DND-41 (cell line): ENCODE data around the gene GALK1.

Experiments used
- ATAC-seq: fragments of 200-7000 bp; cut with Tn5 transposase; 3 replicates; pipeline ENCODE4 v1.9.1; 2021; ENCODE audit warnings: low read depth; ENCODE audit not compliant: insufficient read depth
- DNase-seq: peaks from one replicate; pipeline ENCODE4 v3.0.0-alpha.2; 2020
- H2AFZ ChIP-seq: 2 replicates; pipeline ENCODE4 v1.6.0; 2012; ENCODE audit warnings: low read depth, low read length
- H3K27ac ChIP-seq: 2 replicates; pipeline ENCODE4 v1.5.1; 2012; ENCODE audit warnings: low read length, inconsistent platforms
- H3K27me3 ChIP-seq: fragments of 200-600 bp; sonication (generic); 2 replicates; pipeline ENCODE4 v1.6.0; 2012; ENCODE audit warnings: low read length, mild to moderate bottlenecking, inconsistent platforms; ENCODE audit not compliant: insufficient read depth, poor library complexity
- H3K36me3 ChIP-seq: 2 replicates; pipeline ENCODE4 v1.5.1; 2012; ENCODE audit warnings: low read length, inconsistent platforms; ENCODE audit not compliant: insufficient read depth
- H3K4me1 ChIP-seq: 2 replicates; pipeline ENCODE4 v1.5.1; 2012; ENCODE audit warnings: mild to moderate bottlenecking, low read length; ENCODE audit not compliant: insufficient read depth
- H3K4me2 ChIP-seq: 2 replicates; pipeline ENCODE4 v1.6.0; 2012; ENCODE audit warnings: mild to moderate bottlenecking, moderate library complexity, low read length, inconsistent platforms; ENCODE audit not compliant: insufficient read depth
- H3K4me3 ChIP-seq, 2 experiments: fragments of 200-600 bp in 1 of 2; shearing (Covaris generic) in 1 of 2; 2 replicates each; pipeline ENCODE4 v1.5.1; 2012 to 2016; ENCODE audit warnings: inconsistent platforms in 2 of 2, low read length in 2 of 2, mild to moderate bottlenecking in 2 of 2, low read depth in 1 of 2, moderate library complexity in 1 of 2
- H3K79me2 ChIP-seq: 2 replicates; pipeline ENCODE4 v1.6.0; 2012; ENCODE audit warnings: low read length, inconsistent platforms; ENCODE audit not compliant: insufficient read depth
- H3K9ac ChIP-seq: 2 replicates; pipeline ENCODE4 v1.6.0; 2012; ENCODE audit warnings: low read depth, mild to moderate bottlenecking, inconsistent platforms, low read length, moderate library complexity
- H3K9me3 ChIP-seq: 2 replicates; pipeline ENCODE4 v1.5.1; 2012; ENCODE audit warnings: low read length, moderate library complexity, mild to moderate bottlenecking, inconsistent platforms; ENCODE audit not compliant: insufficient read depth, severe bottlenecking
- H4K20me1 ChIP-seq: 2 replicates; pipeline ENCODE4 v1.6.0; 2012; ENCODE audit warnings: low read length; ENCODE audit not compliant: insufficient read depth
- CTCF ChIP-seq: IDR thresholded peaks from 2 replicates; pipeline ENCODE4 v1.5.1; 2012; ENCODE audit warnings: borderline replicate concordance, low read length, moderate library complexity, mild to moderate bottlenecking; ENCODE audit not compliant: poor library complexity, severe bottlenecking; ENCODE audit errors: extremely low read depth
- EZH2 ChIP-seq: IDR thresholded peaks from 3 replicates; pipeline ENCODE4 v1.6.1; 2012; ENCODE audit warnings: borderline replicate concordance, low read depth, mild to moderate bottlenecking, moderate library complexity, low read length, inconsistent platforms; ENCODE audit not compliant: severe bottlenecking

Gene GALK1

GRCh38 chr17:75754378-75755204 is 10.4 kb downstream of the GALK1 start:
- peaks cover 27% of the 10 kb centered on the region for H3K4me1 ChIP-seq
- peak overlapping the region in 1 of 2 experiments; percentile 56; a peak in 2 of 4 replicates for H3K4me3 ChIP-seq
- peak overlapping the region; percentile 77 for H3K4me2 ChIP-seq
- no peak for ATAC-seq
- peak overlapping the region; percentile 67 for H3K27ac ChIP-seq
- no peaks in the 10 kb centered on the region for H3K79me2 ChIP-seq
- H2AFZ ChIP-seq = peak overlapping the region; percentile 91
- H3K27me3 ChIP-seq = no peaks in the 10 kb centered on the region
- H3K9me3 ChIP-seq = no peaks in the 10 kb centered on the region
- TF ChIP-seq EZH2 (no peak), CTCF (no peak)
- no peaks in the 10 kb centered on the region for H4K20me1 ChIP-seq
- DNase-seq = no peak
- H3K9ac ChIP-seq = peak overlapping the region; percentile 78
- H3K36me3 ChIP-seq = peaks cover 11% of the 10 kb centered on the region

- Histone ChIP-seq H3K27me3 (no peaks in the 10 kb centered on the region), H3K4me2 (peak overlapping the region; percentile 77), H3K36me3 (peaks cover 11% of the 10 kb centered on the region), H3K79me2 (no peaks in the 10 kb centered on the region), H2AFZ (peak overlapping the region; percentile 91), H3K9ac (peak overlapping the region; percentile 78), H3K27ac (peak overlapping the region; percentile 67), H3K4me3 (peak overlapping the region; percentile 6 to 56; a peak in 3 of 4 replicates), H3K4me1 (peaks cover 29% of the 10 kb centered on the region), H4K20me1 (no peaks in the 10 kb centered on the region), H3K9me3 (no peaks in the 10 kb centered on the region)
- TF ChIP-seq CTCF = peak; percentile 82
- no peak for TF ChIP-seq EZH2
- DNase-seq = peak; percentile 80
- ATAC-seq = peak; percentile 81
These were observed 11.2 kb downstream of the GALK1 start for GRCh38 chr17:75753514-75754377.

GRCh38 chr17:75752802-75753513 is 12.0 kb downstream of the GALK1 start:
- Histone ChIP-seq H2AFZ (peak overlapping the region; percentile 91), H3K36me3 (peaks cover 9% of the 10 kb centered on the region), H3K4me3 (peak overlapping the region in 1 of 2 experiments; percentile 56; a peak in 2 of 4 replicates), H3K79me2 (no peaks in the 10 kb centered on the region), H3K4me1 (peaks cover 30% of the 10 kb centered on the region), H3K4me2 (peak overlapping the region; percentile 77), H3K27me3 (no peaks in the 10 kb centered on the region), H4K20me1 (no peaks in the 10 kb centered on the region), H3K27ac (no peak overlapping the region; the same call in 1 of the 2 replicates), H3K9me3 (no peaks in the 10 kb centered on the region), H3K9ac (peak overlapping the region; percentile 78)
- TF ChIP-seq EZH2 (no peak), CTCF (peak; percentile 11)
- ATAC-seq (no peak), DNase-seq (no peak)
